ENCODE results near the gene BLOC1S2.

DNA sequence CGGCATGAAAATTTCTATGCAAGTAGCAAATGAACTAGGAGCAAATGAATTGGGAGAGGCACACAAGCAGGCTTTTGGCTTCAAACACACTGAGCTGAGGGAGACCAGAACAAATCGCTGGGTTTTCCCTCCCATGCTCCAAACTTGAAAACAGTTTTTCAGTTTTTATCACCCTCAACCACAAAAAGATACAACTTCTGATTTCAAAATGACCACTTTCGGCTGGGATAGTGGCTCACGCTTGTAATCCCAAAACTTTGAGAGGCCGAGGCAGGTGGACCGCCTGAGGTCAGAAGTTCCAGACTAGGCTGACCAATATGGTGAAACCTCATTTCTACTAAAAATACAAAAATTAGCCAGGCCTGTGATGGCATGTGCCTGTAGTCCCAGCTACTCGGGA is 48.1 kb downstream of the BLOC1S2 start:
- TF ChIP-seq, protein P1, sequence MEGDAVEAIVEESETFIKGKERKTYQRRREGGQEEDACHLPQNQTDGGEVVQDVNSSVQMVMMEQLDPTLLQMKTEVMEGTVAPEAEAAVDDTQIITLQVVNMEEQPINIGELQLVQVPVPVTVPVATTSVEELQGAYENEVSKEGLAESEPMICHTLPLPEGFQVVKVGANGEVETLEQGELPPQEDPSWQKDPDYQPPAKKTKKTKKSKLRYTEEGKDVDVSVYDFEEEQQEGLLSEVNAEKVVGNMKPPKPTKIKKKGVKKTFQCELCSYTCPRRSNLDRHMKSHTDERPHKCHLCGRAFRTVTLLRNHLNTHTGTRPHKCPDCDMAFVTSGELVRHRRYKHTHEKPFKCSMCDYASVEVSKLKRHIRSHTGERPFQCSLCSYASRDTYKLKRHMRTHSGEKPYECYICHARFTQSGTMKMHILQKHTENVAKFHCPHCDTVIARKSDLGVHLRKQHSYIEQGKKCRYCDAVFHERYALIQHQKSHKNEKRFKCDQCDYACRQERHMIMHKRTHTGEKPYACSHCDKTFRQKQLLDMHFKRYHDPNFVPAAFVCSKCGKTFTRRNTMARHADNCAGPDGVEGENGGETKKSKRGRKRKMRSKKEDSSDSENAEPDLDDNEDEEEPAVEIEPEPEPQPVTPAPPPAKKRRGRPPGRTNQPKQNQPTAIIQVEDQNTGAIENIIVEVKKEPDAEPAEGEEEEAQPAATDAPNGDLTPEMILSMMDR (IDR thresholded peaks at IDR 0.05) = no peak
- TF ChIP-seq POLR2A (IDR thresholded peaks at IDR 0.05) = no peak
